ENCODE results near the gene SLC39A2.
"Not testable (repeated sequence)": the region's sequence is repeated elsewhere in the genome, so short reads cannot be mapped to it uniquely, and the experiment has no call there.

The SLC39A2 gene

DNA sequence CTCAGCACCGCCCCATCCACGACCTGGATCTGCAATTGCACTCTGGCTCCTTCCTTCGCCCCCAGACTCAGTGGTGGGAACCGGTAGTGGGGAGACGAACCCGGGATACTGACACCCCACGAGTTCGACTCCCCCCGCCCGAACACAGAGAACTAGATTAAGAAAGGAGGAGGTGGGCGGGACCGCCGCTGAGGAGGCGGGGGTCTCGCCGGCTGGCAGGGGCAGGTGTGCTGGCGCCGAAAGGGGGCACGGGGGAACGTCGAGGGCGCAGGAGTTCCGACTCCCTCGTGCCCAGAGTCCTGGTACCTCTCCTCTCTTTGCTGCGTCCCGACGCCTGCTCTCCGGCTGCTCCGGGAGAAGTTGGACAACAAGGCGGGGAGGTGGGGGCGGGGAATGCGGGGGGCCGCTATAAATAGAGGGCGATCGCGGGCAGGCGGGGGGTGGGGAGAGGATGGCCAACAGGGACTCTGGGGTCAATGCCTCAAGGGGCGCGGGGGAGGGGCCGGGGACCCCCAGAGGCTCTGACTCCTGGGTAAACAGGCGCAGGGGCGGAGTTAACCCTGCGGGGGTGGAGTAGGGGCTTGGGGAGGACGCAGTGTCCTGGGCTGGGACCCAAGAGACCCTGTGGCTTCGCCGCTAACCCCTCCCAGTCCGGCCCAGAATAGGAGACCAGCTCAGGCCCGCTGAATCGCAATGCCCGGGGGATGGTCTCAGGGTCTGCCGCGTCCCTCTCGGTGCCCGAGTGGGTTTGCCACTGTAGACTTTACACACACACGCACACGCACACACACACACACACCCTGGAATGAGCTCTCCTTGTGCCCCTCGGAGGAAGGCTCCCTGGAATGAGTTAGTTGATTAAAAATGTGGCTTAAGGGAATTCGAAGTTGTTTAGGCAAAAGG lies 26.5 kb downstream of the SLC39A2 start:
- DNase-seq (ENCODE audit: low spot score) = no peak

DNA sequence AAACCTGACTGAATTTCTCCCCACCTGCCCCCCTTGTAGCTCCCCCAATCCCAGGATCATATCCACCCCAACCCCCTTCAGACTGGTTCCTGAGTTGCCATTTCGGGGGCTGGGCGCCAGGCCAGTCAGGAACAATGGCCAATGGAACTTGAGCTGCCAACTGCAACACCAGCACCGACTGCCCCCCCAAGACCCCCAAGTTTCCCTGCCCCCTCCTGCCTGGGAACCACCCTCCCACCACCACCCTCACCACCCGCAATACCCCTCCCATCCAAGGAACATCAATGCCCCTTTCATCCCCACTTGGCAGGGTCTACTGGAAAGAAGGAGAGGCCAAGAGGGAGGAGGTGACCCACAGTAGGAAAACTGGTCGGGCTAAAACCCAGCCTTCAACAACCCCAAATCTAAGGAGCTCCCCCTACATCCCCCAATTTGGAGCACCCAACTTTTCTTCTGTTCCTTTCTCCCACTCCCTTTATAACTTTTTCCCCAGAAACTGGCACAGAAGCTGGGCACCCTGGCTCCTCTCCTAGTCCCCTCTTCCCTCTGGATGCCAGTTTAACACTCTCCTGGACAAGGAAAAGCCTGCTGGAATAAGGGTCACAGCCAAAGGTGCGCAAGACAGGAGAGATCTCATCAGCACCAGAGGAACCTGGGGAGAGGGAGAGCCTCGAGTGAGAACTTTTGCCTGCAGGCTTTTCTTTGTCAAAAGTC lies 27.3 kb downstream of the SLC39A2 start:
- DNase-seq (ENCODE audit: low spot score) = no peak

DNA sequence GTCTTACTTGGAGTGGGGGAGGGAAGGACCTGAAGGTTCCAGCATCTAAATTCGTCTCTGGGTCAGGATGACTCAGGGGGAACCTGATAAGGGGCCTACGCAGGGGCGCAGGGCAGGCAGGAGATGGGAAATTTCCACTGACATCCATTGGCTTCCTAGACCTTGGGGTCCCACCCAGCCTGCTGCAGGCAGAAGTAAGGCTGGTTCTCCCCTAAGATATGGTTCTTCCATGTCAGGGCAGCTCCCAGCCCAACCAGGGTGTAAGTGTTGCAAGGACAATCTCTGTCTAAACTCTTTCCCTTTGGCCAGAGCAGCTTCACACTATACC lies 27.9 kb downstream of the SLC39A2 start:
- DNase-seq (ENCODE audit: low spot score) = no peak

DNA sequence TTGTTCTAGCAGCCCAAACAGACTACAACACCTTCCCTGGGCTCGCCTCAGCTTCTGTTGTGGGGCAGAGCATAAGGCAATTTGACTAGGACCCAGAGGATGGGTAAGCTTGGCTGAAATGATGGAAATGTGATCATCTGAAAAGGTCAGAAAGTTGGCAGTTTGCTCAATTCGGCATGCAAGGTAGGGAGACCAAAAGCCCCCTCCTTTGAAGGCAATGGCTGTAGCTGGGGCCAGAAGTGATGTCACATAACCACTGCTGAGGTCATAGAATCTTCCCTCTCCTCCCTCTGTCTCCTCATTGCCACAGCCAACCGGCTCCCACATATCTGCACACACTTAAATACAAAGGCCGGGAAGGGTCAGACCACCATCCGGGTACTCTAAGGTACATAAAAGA lies 30.8 kb downstream of the SLC39A2 start, which contains the start of gene TPPP2:
TPPP2 (plus strand) TSS at position 301 of the 400 bp plus-strand sequence. CDS start 365 bp downstream, outside the sequence.
- DNase-seq (ENCODE audit: low spot score) = no peak

DNA sequence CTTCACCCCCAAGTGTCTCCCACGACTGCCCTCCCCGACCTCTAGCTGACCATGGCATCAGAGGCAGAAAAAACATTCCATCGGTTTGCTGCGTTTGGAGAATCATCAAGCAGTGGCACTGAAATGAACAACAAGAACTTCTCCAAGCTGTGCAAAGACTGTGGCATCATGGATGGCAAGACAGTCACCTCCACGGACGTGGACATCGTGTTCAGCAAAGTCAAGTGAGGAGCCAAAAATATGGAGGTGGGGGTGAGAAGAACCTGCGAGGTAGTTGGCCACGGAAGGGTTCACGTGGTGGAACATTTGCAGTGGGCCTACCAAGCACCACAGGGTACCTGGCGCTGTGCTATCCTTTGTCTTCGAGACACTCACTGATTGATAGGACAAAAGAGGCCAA lies 31.4 kb downstream of the SLC39A2 start:
- no peak for DNase-seq (ENCODE audit: low spot score)

DNA sequence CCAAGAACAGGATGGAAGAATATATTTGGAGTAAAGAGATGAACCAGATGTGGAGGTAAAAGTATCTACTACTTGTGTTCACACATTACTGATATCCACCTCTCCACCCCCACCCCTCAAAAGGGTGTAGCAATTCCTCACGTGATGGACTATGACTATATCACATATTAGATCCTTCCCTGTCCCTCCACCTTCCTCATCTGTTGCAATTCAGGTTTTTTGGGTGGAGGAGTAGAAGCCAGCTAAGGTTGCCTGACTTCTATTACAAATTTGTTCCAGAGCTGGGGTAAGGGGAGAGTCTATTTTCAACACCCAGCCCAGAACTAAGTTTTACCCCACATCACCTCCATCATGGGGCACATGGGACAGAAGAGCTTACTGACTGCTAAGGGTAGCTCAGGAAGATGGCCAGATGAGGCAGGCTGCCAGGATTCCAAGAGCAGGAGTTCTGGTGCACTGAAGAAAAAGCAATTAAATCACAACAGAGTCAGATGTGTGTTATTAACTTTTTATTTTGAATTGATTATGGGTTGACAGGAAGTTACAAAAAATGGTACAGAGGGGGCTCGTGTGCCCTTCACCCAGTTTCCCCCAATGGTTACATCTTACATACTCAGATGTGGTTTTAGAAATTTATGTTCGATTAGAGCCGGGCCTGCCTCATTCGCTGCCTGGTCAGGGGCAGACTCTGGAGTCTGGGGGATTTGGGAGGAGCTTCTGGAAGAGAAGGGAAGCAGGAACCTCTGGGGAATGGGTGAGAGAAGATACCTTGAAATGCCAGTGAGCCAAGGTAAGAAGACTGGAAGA lies 33.4 kb downstream of the SLC39A2 start:
- no peak for DNase-seq (ENCODE audit: low spot score)

DNA sequence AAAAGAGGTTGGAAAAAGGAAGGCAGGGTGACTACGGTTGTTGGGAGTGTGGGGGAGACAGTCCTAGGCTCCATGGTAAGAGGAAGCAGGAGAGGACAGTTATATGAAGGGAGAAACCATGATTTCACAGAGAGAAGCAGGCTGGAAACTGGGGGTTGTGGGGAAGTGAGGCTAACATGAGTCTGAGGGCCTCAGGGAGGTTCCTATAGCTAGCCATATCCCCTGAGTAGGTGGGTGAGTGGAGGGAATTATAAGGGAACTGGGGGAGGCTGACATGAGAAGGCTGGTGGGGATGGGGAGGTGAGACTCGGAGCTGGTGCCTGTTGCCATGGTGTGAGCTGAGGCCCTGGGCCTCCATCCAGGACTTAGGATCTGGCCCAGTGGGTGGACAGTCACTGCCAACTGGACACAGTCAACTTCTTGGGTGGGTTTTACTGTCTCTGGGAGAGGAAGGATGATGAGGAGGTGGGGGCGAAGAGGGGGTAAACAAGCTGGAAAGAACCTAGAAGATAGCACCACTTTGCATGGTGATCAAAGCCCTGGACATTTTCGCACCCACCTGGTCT lies 34.1 kb downstream of the SLC39A2 start:
- DNase-seq (ENCODE audit: low spot score) = no peak

DNA sequence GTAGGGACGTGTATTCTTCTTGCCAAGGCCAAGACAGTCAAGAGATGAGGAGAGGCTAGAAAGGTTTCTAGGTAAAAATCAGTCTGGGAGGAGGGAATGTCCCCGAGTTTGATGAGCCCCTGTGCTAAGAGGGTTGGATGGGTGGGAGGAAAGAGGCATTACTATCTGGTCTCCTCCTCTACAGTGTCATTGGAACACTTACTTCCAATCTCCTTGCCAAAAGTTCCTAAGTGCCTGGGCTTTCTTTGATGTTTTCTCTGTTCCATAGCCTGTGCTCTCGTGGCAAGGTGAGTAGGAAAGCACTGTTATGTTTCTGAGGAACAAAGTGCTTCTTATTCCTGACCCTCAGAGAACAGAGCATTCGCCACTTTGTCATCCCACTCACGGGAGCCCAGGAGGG lies 35.6 kb downstream of the SLC39A2 start, which contains the start of gene RNASE13:
RNASE13 (minus strand) TSS at position 101 of the 400 bp plus-strand sequence. CDS start 519 bp downstream, outside the sequence.
- DNase-seq (ENCODE audit: low spot score) = no peak

DNA sequence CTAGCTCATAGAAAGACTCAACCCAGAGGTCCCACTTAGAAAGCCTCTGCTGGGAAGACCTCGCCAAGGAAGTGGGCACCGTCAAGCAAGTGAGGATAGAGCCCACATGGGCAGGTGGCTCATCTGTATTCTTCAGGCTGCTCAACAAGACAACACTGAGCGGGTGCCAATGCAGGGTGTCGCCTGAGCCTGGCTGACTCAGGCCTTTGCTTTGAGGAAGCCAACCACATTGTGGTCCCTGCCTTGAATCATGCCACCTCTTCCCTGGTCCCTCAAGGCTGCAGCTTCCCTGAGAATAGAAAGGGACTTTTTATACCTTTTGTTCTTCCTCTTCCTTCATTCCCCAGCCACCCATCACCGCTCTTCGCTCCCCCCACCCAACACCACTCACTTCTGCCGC lies 37.7 kb downstream of the SLC39A2 start:
- DNase-seq (ENCODE audit: low spot score) = no peak

DNA sequence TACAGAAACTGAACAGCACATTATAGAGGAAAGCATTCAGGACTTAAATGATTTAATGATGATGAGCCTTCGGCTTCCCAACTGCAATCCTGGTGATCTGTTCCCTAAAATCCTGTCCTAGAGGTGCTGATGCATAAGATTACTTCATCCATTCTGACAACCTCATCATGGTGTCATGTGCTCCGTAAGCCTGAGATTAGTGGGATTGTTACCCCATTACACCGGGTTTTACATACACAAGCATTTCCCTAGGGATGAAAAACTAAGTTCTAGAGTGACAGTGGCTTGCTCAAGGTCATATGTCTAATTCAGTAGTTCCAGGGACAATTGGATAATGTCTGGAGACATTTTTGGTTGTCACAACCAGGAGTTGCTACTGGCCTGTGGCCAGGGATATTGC lies 38.1 kb downstream of the SLC39A2 start:
- no peak for DNase-seq (ENCODE audit: low spot score)

DNA sequence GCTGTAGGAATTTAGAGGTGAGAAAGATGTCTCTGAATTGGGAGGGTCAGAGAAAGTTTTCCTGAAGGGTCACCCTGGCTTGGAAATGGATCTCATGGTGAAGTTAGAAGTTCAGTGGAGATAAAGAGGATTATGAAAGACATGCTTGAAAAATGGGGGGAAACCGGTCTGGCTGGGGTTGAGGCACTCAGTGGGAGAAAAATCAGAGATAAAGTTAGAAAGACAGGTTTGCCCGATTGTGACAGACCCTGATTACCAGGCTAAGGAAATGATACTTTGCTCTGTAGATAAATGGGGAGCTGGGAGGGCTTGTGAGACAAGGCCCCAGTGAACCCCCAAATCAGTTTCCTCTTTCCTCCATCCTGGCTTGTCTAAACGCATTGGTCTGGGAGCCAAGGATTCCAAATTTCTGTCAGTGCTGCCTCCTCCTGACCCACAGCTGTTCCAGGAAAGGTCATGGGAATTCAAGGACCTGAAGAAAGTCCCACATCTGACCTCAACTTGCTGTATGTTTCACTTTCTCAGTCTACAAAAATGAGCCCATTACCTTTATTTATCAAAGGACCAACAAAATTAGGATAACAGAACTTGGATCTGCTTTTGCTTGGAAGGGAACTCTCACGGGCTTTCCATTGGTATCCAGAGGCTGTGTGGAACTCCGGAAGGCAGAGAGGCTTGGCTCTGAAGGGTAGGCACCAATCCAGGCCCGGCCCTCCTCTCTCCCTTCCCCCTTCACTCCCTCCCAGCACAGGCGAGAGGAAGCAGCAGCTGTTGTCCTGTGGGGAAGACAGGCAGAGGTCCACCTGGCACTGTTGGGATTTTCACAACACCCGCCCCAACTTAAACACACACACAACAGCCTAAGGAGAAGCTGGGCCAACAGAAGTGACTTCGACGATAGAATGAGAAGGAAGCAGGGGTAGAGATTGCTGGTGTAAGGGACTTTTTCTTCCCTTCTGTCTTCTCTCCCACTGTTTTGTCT lies 39.6 kb downstream of the SLC39A2 start:
- no peak for DNase-seq (ENCODE audit: low spot score)

DNA sequence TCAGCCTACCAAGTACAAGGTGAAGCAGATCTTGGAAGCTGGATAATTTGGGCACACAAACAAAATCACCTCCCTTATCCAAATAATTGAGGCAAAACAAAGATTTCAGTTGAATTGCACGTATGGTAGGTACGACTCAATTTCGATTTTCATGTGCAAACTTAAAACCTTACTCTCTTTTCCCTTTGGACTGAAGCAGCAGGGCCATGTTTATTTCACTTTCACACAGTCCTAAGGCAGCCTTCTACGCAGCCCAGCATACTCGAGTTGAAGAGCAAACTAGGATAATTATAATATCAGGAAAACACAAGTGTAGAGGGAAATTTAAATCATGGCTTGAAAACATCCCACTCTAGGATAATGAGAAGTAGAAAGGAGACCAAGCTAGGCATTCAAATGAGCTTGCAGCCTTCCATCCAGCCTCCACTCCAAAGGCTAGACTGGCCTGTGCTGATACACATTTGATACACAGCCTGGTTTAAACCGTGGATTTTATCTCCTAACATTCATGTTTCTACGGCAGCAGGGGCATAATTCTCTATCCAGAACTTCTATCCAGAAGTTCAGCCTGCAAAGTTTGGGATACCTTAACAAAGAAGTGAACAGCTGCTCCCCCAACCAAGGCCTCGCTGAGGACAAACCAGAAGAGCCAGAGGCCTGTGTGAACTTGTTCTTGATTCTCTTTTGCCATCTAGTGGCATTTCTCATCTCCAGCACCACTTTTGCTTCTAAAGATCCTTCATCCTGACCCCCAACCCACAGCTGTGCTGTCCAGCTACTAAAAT lies 40.7 kb downstream of the SLC39A2 start:
- peak; percentile 42 for DNase-seq (ENCODE audit: low spot score)

DNA sequence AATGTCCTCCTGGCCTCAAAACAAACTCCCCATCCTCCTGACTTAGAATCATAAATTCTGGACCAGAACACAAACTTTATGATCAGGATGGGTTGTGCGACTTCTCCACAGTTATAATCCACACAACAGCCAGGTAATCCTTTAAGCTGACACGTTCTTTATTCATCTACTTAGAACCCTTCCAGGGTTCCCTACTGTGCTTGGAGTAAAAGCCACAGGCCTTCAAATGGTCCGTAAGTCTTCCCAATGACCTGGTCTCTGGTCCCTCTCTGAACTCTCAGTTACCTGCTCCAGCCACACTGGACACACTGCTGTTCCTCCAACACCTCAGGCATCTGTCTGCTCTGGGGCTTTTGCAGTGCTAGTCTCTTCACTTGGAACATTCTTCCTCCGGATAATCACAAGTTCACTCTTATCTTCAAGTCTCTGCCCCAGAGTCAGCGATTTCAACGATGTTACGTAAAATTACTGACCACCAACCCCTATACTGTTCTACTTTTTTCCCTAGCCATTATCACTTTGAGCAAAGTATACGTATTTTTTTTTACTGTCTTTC lies 41.4 kb downstream of the SLC39A2 start:
- no peak for DNase-seq (ENCODE audit: low spot score)

DNA sequence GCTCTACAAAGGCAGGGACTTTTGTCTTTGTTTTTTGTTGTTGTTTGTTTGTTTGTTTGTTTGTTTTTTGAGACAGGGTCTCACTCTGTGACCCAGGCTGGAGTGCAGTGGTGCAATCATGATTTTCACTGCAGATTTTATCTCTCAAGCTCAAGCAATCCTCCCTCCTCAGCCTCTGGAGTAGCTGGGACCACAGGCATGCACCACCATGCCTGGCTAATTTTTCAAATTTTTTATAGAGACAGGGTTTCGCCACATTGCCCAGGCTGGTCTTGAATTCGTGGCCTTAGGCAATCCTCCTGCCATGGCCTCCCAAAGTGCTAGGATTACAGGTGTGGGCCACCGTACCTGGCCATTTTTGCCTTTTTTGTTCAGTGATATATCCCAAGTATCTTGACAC lies 41.8 kb downstream of the SLC39A2 start:
- DNase-seq (ENCODE audit: low spot score) = not testable (repeated sequence)

DNA sequence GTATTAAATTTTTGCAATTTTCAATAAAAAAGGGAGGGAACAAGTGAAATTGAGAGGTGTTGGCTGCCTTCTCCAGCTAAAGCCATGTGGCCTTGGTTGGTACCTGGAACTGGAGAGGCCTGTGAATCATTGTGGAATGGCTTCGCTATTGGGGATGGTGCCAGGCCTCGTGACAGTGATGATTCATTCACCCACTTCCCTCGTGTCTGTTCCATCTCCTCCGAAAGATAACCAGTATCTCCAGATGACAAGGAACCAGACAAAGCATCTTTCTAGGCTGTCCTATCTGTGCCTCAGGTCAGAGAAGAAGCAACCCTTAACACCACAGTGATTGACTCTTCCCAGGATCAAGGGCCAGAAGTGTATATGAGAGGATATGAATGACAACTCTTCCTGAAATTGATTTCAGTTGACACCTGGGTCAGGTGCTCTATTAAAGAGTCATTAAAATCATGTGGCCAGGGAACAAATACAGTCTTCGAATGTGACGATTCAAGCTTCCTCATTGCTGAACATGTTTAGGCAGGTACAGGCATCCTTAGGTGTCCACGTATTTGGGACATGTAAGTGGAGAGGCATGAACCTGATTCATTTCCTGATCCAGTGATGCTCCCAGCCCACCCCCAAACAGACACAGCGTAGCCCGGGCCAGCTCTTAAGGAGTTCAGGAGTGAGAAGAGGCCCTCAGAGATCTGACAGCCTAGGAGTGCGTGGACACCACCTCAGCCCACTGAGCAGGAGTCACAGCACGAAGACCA lies 42.8 kb downstream of the SLC39A2 start, which contains the start of gene RNASE7:
RNASE7 (plus strand) TSS at position 687 of the 758 bp plus-strand sequence. CDS start 631 bp downstream, outside the sequence.
- DNase-seq (ENCODE audit: low spot score) = no peak

DNA sequence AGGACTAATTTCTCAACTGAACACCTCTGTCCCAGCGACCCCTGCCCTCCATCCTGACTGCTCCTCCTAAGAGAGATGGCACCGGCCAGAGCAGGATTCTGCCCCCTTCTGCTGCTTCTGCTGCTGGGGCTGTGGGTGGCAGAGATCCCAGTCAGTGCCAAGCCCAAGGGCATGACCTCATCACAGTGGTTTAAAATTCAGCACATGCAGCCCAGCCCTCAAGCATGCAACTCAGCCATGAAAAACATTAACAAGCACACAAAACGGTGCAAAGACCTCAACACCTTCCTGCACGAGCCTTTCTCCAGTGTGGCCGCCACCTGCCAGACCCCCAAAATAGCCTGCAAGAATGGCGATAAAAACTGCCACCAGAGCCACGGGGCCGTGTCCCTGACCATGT lies 43.8 kb downstream of the SLC39A2 start:
- DNase-seq (ENCODE audit: low spot score) = no peak

DNA sequence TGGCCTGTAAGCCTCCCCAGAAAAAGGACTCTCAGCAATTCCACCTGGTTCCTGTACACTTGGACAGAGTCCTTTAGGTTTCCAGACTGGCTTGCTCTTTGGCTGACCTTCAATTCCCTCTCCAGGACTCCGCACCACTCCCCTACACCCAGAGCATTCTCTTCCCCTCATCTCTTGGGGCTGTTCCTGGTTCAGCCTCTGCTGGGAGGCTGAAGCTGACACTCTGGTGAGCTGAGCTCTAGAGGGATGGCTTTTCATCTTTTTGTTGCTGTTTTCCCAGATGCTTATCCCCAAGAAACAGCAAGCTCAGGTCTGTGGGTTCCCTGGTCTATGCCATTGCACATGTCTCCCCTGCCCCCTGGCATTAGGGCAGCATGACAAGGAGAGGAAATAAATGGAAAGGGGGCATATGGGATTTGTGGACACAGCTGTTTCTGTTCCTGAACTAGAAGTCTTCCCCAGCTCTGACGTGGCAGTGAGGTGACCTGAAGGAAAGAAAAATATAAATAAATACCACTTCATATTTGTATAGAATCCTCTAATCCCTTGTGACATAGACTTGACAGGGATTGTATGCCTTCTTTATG lies 44.4 kb downstream of the SLC39A2 start:
- no peak for DNase-seq (ENCODE audit: low spot score)

DNA sequence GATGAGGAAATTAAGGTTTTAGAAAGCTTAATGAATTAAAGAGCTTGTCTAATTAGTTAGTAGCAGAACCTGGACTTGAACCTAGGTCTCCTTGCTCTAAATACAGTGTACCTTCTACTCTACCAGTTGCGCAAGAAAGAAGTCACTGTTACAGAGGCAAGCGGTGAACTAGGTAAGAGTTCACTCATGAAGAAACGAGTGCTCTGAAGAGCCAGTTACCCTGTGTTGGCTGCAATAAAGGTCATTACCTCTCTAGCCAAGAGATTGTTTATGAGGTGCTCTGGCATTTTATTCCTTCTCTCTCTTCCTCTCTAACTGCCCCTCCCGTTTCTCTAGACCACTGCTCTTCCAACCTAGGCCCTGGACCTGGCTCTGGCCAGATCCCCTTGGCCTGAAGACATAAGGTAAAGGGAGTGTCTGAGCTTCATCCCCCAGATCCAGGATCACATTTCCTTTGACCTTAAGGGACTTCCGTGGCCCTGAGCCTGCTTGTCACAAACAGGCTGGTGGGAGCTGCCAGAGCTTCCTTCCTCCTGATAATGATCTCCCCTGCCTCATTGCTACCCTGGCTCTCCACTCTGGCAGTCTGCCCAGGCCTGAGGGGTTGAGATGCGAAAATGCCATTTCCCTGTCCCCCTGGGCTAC lies 45.0 kb downstream of the SLC39A2 start:
- DNase-seq (ENCODE audit: low spot score) = peak; percentile 32
